Activated naive CD4-positive, alpha-beta T cell treated with anti-CD3 and anti-CD28 coated beads, Interleukin-2, amount 50 U/mL, for 24 hours (primary cell): ENCODE measurements around the gene TREML1.

Experiments used
- H3K27ac Mint-ChIP-seq: one replicate; pipeline ENCODE4 v1.8.0; 2021; ENCODE audit warnings: mild to moderate bottlenecking, mixed read lengths
- H3K27me3 Mint-ChIP-seq: one replicate; pipeline ENCODE4 v1.8.0; 2021; ENCODE audit warnings: mixed read lengths
- H3K36me3 Mint-ChIP-seq: one replicate; pipeline ENCODE4 v1.8.0; 2021; ENCODE audit warnings: mixed read lengths
- H3K4me1 Mint-ChIP-seq: one replicate; pipeline ENCODE4 v1.8.0; 2021; ENCODE audit warnings: mixed read lengths
- H3K4me3 Mint-ChIP-seq: one replicate; pipeline ENCODE4 v1.8.0; 2021; ENCODE audit warnings: mild to moderate bottlenecking, mixed read lengths
- H3K9me3 Mint-ChIP-seq: one replicate; pipeline ENCODE4 v1.8.0; 2021; ENCODE audit warnings: mixed read lengths

TREML1 gene

GRCh38 chr6:41186031-41186562, 31.9 kb upstream of the TREML1 start:
- no peaks in the 10 kb centered on the region for H3K9me3 Mint-ChIP-seq
- H3K36me3 Mint-ChIP-seq = no peaks in the 10 kb centered on the region
- no peak overlapping the region for H3K4me3 Mint-ChIP-seq
- H3K27me3 Mint-ChIP-seq = no peaks in the 10 kb centered on the region
- H3K4me1 Mint-ChIP-seq = peaks cover 49% of the 10 kb centered on the region
- no peak overlapping the region for H3K27ac Mint-ChIP-seq

DNA sequence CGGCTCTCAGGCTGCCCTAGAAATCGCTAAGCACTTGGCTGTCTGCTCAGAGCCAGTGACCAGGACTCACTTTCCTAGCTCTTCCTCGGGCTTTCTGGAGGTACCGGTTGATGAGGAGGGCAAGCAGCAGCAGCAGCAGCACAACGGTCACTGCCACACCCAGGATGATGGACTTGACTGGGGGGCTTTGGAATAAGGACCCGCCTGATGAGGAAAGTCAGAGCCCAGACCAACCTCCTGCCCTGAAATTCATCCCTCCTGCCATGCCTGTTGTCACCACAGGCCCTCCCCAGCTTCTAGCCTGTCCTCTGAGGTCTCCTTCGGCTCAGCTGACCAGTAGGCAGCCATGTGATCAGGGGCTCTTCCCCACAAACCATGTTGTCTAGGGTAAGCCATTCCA, 30.6 kb upstream of the TREML1 start:
- Mint-ChIP-seq H3K9me3 (no peaks in the 10 kb centered on the region), H3K36me3 (no peaks in the 10 kb centered on the region), H3K4me3 (no peak overlapping the region), H3K27me3 (no peaks in the 10 kb centered on the region), H3K27ac (no peak overlapping the region), H3K4me1 (peaks cover 50% of the 10 kb centered on the region)

DNA sequence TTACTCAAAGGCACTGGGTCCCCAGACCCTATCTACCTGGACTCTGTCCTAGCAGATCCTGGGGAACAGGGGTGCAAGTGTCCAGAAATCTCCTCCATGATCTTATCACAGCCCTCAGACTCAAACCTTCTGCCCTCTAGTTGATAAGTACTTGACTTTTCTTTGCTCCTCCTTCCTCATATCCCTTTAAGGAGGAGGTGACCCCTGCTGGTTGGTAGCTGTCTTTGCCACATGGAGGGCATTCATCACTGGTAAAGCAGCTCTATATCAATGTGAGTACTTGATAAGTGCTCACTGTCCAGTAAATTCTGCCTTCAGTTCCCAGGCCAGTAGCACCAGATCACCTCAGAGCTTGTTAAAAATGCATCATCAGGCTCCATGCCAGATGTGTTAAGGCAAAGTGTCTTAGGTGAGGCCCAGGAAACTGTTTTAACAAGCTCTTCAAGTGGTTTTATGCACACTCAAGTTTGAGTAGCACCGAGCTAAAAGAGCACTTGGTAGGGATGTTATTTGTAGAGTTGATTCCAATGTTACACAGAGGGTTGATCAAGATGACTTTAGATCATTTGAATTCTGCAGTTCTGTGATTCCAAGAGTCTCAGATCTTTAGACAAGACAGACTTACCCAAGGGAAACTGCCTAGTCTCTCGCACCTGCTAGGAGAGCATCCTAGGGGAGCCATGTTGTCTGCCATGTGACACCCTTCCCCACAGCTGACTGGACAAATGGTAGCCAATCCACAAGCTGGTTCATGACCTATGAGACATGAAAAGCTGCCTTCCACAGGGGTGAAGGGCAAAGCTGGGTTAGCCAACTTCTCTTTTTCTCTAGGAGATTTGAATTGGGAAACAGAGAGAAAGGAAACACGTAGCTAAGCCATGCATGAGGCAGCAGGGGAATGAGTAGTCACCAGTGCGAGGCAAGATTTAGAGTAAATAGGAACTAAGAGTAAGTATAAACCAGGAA, 28.2 kb upstream of the TREML1 start:
- Mint-ChIP-seq H3K4me3 (no peak overlapping the region), H3K27ac (no peak overlapping the region), H3K9me3 (no peaks in the 10 kb centered on the region), H3K36me3 (no peaks in the 10 kb centered on the region), H3K27me3 (no peaks in the 10 kb centered on the region), H3K4me1 (peaks cover 39% of the 10 kb centered on the region)

DNA sequence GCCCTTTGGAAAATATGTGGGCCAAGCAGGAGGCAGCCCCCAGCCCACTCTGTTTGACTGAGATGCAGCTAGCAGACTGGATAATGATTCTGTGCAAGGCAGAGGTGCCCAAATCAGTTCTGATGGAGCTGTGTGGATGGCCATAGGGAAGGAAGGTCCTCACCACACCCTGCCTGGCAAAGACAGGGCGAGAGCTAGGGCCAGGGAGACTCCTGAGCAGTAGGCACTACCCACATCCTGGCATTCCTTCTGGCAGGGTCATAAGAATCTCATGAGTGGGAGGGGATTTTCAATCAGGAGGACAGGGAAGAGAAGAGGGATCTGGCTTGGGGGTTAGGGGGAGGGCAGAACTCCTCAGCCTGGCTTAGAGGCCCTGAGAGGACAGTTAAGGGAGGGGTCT, 27.4 kb upstream of the TREML1 start:
- H3K4me1 Mint-ChIP-seq = peaks cover 31% of the 10 kb centered on the region
- H3K36me3 Mint-ChIP-seq = no peaks in the 10 kb centered on the region
- H3K9me3 Mint-ChIP-seq = no peaks in the 10 kb centered on the region
- no peak overlapping the region for H3K27ac Mint-ChIP-seq
- no peaks in the 10 kb centered on the region for H3K27me3 Mint-ChIP-seq
- no peak overlapping the region for H3K4me3 Mint-ChIP-seq

- Mint-ChIP-seq H3K4me3 (no peak overlapping the region), H3K36me3 (no peaks in the 10 kb centered on the region), H3K9me3 (no peaks in the 10 kb centered on the region)
Measured at GRCh38 chr6:41179163-41179562, 25.0 kb upstream of the TREML1 start.

DNA sequence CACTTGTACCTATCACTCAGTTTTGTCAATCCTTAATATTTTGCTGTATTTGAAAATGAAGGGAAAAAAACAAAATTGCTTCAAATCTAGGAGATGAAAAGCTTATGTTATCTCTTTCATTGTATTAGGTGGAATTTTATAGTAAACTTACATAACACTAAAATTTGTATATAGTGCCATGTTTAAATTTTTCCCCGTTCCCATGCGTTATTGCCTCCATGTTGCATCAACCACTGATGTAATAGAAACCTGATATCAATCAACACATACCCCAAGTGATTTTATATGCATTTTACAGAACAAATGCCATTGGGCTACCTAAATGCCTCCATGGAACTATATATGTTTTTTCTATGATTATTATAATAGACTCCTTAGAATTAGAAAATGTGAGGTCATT, 23.5 kb upstream of the TREML1 start:
- no peak overlapping the region for H3K4me3 Mint-ChIP-seq
- no peaks in the 10 kb centered on the region for H3K27me3 Mint-ChIP-seq
- peaks cover 16% of the 10 kb centered on the region for H3K4me1 Mint-ChIP-seq
- H3K36me3 Mint-ChIP-seq = no peaks in the 10 kb centered on the region
- no peak overlapping the region for H3K27ac Mint-ChIP-seq
- no peaks in the 10 kb centered on the region for H3K9me3 Mint-ChIP-seq

More at GRCh38 chr6:41179163-41179562, 25.0 kb upstream of the TREML1 start:
- Mint-ChIP-seq H3K27me3 (no peaks in the 10 kb centered on the region), H3K4me1 (peaks cover 17% of the 10 kb centered on the region), H3K27ac (no peak overlapping the region)

GRCh38 chr6:41177287-41177686, 23.1 kb upstream of the TREML1 start:
- Mint-ChIP-seq H3K27ac (no peak overlapping the region), H3K4me1 (peaks cover 13% of the 10 kb centered on the region), H3K4me3 (no peak overlapping the region), H3K36me3 (no peaks in the 10 kb centered on the region), H3K27me3 (no peaks in the 10 kb centered on the region), H3K9me3 (no peaks in the 10 kb centered on the region)

DNA sequence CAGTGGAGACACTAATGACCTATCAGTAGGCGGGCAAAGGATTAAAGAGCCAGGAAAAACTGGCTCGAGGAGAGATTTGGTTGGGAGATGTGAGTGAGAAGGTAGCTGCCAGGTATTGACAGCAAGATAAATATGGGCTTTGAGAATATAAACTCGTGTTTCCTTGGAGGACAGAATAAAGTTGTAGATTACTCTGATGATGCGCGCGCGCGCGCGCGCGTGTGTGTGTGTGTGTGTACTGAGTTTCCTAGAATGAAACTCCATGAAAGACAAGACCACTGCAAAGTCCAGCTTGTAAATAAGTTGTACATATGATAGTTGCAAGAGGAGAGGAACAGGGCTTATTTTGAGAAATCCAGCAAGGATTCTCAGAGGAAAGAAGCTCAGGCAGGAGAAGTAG, 22.0 kb upstream of the TREML1 start:
- H3K27me3 Mint-ChIP-seq = peaks cover 2% of the 10 kb centered on the region
- no peak overlapping the region for H3K27ac Mint-ChIP-seq
- H3K4me3 Mint-ChIP-seq = no peak overlapping the region
- peaks cover 2% of the 10 kb centered on the region for H3K4me1 Mint-ChIP-seq
- no peaks in the 10 kb centered on the region for H3K9me3 Mint-ChIP-seq
- no peaks in the 10 kb centered on the region for H3K36me3 Mint-ChIP-seq

DNA sequence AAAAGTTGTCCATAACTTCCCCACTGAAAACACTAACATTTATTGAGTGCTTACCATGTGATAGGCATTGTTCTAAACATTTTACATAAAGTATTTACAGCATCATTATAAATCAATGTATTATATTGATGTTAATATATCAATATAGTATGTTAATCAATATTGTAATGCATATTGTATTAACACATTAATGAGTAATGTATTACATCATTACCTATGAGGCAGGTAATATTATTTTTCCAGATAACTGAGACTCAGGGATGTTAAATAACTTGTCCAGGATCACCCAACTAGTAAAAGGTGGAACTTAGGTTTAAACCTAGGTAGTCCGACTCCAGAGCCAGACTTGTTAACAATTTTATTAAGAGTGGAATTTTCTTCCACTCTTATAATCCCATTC, 20.9 kb upstream of the TREML1 start:
- Mint-ChIP-seq H3K27me3 (peaks cover 2% of the 10 kb centered on the region), H3K36me3 (no peaks in the 10 kb centered on the region), H3K27ac (no peak overlapping the region), H3K9me3 (no peaks in the 10 kb centered on the region), H3K4me3 (no peak overlapping the region), H3K4me1 (no peaks in the 10 kb centered on the region)

DNA sequence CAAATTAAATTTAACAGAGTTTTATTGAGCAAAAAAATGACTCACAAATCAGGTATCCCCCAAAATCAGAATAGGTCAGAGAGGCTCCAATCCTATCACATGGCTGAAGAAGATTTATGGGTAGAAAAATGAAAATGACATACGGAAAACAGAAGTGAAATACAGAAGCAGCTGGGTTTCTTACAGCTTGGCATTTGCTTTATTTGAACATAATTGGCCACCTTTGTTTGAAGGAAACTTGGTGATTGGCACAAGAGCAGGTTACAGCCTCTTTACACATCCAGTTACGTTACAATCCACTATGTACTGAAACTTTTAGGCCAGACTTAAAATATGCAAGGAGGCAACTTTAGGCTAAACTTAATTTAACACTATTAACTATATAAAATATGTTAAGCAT, 20.5 kb upstream of the TREML1 start:
- Mint-ChIP-seq H3K9me3 (no peaks in the 10 kb centered on the region), H3K27me3 (peaks cover 2% of the 10 kb centered on the region), H3K4me3 (no peak overlapping the region), H3K27ac (no peak overlapping the region), H3K4me1 (no peaks in the 10 kb centered on the region), H3K36me3 (no peaks in the 10 kb centered on the region)

GRCh38 chr6:41171908-41172307, 17.8 kb upstream of the TREML1 start:
- Mint-ChIP-seq H3K36me3 (no peaks in the 10 kb centered on the region), H3K4me1 (peaks cover 3% of the 10 kb centered on the region), H3K9me3 (no peaks in the 10 kb centered on the region), H3K4me3 (no peak overlapping the region), H3K27ac (no peak overlapping the region), H3K27me3 (peaks cover 2% of the 10 kb centered on the region)

DNA sequence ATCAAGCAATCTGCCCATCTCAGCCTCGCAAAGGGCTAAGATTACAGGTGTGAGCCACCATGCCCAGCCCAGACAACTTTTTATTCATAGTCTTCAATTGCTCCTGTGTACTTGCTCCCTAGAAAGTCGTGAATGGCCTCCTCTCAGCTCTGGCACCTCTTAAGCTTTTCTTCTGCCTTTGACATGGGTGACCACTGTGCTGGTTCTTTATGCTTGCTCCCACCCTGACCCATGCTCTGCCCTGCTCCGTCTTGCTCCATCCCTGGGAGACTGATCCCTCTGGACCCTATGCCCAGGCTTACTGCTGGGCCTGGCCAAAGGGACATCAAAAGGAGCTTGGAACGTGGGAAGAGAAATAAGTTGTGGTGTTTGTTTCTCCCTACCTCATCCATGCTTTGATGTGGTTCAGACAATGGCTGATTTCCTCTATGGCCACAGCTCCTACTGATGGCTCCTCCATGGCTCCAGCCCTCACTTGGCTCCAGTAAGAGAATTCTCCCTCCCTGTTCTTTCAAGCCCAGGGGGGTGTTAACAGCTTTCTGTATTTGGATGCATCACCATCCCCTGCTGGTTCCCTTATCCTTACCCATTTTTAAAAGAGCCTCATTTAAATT, 16.5 kb upstream of the TREML1 start:
- H3K27me3 Mint-ChIP-seq = peaks cover 2% of the 10 kb centered on the region
- peak overlapping the region; percentile 44 for H3K27ac Mint-ChIP-seq
- no peaks in the 10 kb centered on the region for H3K36me3 Mint-ChIP-seq
- no peaks in the 10 kb centered on the region for H3K9me3 Mint-ChIP-seq
- H3K4me3 Mint-ChIP-seq = no peak overlapping the region
- H3K4me1 Mint-ChIP-seq = peaks cover 3% of the 10 kb centered on the region

DNA sequence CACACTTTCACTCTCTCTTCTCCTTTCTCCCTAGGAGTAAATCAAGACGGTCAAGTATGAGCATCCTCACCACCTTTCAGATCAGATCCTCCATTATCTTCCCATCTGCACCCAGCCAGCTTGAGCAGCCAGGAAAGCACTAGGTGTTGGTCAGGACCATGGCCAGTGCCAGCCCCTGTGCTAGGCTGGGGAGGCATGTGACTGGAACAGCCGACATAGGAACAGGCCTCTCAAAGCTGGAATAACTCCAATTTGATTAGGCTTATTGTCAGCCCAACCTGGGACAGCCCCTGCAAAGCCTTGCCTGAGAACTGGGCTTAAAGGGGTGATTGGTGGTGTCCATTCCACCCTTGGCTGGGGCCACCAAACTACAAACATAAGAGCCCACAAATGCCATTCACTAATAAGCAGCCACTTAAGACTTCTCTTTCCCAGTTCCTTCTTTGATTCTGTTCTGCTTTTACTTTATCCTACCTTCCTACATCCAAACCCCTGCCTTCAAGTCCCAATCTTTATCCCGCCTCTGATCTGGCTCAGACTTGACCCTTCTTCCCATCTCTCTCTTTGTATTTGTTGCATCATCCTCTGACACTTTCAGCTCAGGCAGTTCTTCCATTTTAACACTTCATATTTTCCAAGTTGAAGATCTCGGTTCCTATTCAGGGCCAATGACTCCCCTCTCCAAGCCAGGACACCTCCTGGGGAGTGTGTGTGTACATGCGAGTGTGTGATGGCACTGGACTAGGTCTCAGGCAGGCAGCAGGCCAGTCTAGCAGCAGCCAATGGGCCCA, 13.2 kb upstream of the TREML1 start:
- Mint-ChIP-seq H3K36me3 (no peaks in the 10 kb centered on the region), H3K4me1 (peaks cover 3% of the 10 kb centered on the region), H3K27ac (no peak overlapping the region), H3K9me3 (no peaks in the 10 kb centered on the region), H3K27me3 (peaks cover 2% of the 10 kb centered on the region), H3K4me3 (no peak overlapping the region)

- Mint-ChIP-seq H3K9me3 (no peaks in the 10 kb centered on the region), H3K4me1 (peaks cover 3% of the 10 kb centered on the region), H3K27ac (no peak overlapping the region), H3K4me3 (no peak overlapping the region), H3K27me3 (no peaks in the 10 kb centered on the region), H3K36me3 (no peaks in the 10 kb centered on the region)
Measured at GRCh38 chr6:41164551-41165120, 10.5 kb upstream of the TREML1 start.

DNA sequence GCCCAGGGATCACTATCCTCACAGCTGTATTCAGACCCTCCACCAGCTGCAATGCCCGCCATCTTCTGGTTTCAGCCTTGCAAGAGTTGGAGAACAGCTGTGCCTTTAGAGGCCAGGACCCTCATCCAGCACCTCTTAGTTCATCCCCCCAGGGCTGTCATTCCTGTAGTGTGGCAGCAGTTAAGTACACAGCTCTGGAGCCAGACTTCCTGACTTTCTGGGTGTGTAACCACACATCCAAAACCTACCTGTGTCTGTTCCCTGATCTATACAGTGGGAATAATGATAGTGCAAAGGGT, 9.2 kb upstream of the TREML1 start:
- no peaks in the 10 kb centered on the region for H3K9me3 Mint-ChIP-seq
- no peaks in the 10 kb centered on the region for H3K36me3 Mint-ChIP-seq
- no peaks in the 10 kb centered on the region for H3K27me3 Mint-ChIP-seq
- H3K4me3 Mint-ChIP-seq = no peak overlapping the region
- no peaks in the 10 kb centered on the region for H3K4me1 Mint-ChIP-seq
- H3K27ac Mint-ChIP-seq = no peak overlapping the region
